DND-41 (cell line): ENCODE results near the gene CD81.

ENCODE experiments used
- EZH2 ChIP-seq: IDR thresholded peaks from 3 replicates; pipeline ENCODE4 v1.6.1; 2012; ENCODE audit warnings: borderline replicate concordance, low read depth, mild to moderate bottlenecking, moderate library complexity, low read length, inconsistent platforms; ENCODE audit not compliant: severe bottlenecking
- TF ChIP-seq, protein P1 (sequence below): IDR thresholded peaks from 2 replicates; pipeline ENCODE4 v1.5.1; 2012; ENCODE audit warnings: borderline replicate concordance, low read length, moderate library complexity, mild to moderate bottlenecking; ENCODE audit not compliant: poor library complexity, severe bottlenecking; ENCODE audit errors: extremely low read depth

DNA sequence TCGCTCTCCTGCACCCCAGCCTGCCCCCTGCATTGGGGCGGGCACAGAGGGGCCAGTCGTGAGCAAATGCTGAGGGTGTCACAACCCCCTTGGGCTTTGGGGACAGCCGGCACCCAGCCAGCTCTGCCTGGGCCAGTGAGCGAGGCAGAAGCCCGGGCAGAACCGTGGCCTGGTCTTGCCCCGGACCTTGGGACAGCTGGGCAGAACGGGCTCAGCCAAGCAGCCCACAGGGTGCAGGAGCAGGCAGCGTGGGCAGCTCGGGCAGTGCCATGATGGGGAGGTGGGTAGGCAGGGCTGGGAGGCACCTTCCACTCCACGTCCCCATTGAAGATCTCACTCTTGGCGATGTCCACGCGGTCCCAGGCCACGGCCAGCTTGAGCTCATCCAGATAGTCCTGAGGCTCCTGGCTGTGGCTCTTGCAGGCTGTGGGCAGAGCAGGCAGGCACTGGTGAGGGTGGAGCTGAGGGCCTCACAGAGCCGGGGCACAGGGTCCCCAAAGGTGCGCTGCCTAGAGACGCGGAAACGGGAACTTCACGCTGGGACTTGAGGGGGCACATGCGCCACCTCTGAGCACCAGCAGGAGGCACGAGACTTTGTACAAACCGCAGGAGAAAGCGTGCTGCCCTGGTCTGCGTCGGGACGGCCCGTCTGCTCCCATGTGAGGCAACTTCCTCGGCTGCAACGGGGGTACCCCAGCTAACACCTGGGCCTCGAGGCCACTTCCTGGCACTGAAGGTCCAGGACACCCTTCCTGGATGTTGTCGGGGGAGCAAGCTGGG is 38.7 kb downstream of the CD81 start:
- TF ChIP-seq, protein P1, sequence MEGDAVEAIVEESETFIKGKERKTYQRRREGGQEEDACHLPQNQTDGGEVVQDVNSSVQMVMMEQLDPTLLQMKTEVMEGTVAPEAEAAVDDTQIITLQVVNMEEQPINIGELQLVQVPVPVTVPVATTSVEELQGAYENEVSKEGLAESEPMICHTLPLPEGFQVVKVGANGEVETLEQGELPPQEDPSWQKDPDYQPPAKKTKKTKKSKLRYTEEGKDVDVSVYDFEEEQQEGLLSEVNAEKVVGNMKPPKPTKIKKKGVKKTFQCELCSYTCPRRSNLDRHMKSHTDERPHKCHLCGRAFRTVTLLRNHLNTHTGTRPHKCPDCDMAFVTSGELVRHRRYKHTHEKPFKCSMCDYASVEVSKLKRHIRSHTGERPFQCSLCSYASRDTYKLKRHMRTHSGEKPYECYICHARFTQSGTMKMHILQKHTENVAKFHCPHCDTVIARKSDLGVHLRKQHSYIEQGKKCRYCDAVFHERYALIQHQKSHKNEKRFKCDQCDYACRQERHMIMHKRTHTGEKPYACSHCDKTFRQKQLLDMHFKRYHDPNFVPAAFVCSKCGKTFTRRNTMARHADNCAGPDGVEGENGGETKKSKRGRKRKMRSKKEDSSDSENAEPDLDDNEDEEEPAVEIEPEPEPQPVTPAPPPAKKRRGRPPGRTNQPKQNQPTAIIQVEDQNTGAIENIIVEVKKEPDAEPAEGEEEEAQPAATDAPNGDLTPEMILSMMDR, result peak; percentile 30
- no peak for TF ChIP-seq EZH2
